KMS-11 (cell line): ENCODE data around the gene IMMT.

Experiments used
- H2AFZ ChIP-seq: fragments of 200-600 bp; sonication (generic); 2 replicates; pipeline ENCODE4 v1.6.1; 2016; ENCODE audit warnings: antibody characterized with exemption, mixed run types, low read depth
- H3K27ac ChIP-seq: fragments of 200-600 bp; sonication (generic); 2 replicates; pipeline ENCODE4 v1.6.1; 2016; ENCODE audit warnings: mild to moderate bottlenecking, mixed run types
- H3K27me3 ChIP-seq: fragments of 200-600 bp; sonication (generic); 2 replicates; pipeline ENCODE4 v1.6.1; 2017; ENCODE audit warnings: mild to moderate bottlenecking, low read depth, mixed run types, moderate library complexity; ENCODE audit not compliant: insufficient read depth
- H3K36me3 ChIP-seq: fragments of 200-600 bp; sonication (generic); 2 replicates; pipeline ENCODE4 v1.6.1; 2017; ENCODE audit warnings: mild to moderate bottlenecking, mixed run types; ENCODE audit not compliant: insufficient read depth
- H3K4me1 ChIP-seq: fragments of 200-600 bp; sonication (generic); 2 replicates; pipeline ENCODE4 v1.6.1; 2016; ENCODE audit warnings: mild to moderate bottlenecking, low read depth, mixed run types; ENCODE audit not compliant: poor library complexity, severe bottlenecking
- H3K4me2 ChIP-seq: fragments of 200-600 bp; sonication (generic); 2 replicates; pipeline ENCODE4 v1.7.0; 2016; ENCODE audit warnings: mild to moderate bottlenecking, mixed run types
- H3K4me3 ChIP-seq: fragments of 200-600 bp; sonication (generic); IDR thresholded peaks from 2 replicates; pipeline ENCODE4 v1.6.1; 2017; ENCODE audit warnings: low read depth, low read length, mixed read lengths; ENCODE audit not compliant: insufficient read depth
- H3K79me2 ChIP-seq: fragments of 200-600 bp; sonication (generic); 2 replicates; pipeline ENCODE4 v1.6.1; 2016; ENCODE audit warnings: low read depth, mixed run types; ENCODE audit not compliant: insufficient read depth
- H3K9ac ChIP-seq: fragments of 200-600 bp; sonication (generic); 2 replicates; pipeline ENCODE4 v1.6.1; 2016; ENCODE audit warnings: mild to moderate bottlenecking, mixed run types
- H4K20me1 ChIP-seq: fragments of 200-600 bp; sonication (generic); 2 replicates; pipeline ENCODE4 v1.6.1; 2016; ENCODE audit warnings: mild to moderate bottlenecking, mixed run types; ENCODE audit not compliant: insufficient read depth
- CTCF ChIP-seq: fragments of 200-600 bp; sonication (generic); conservative IDR thresholded peaks from 2 replicates; pipeline ENCODE4 v1.6.1; 2017; ENCODE audit warnings: low read depth, mild to moderate bottlenecking, antibody characterized with exemption, low read length, moderate library complexity, mixed read lengths

IMMT gene

GRCh38 chr2:86241611-86242010 is 46.3 kb upstream of the IMMT start:
- Histone ChIP-seq H2AFZ (no peak overlapping the region), H3K4me1 (peaks cover 16% of the 10 kb centered on the region), H3K4me3 (no peak overlapping the region), H3K9ac (no peak overlapping the region), H3K27ac (no peak overlapping the region), H3K36me3 (no peaks in the 10 kb centered on the region), H4K20me1 (no peaks in the 10 kb centered on the region), H3K27me3 (no peaks in the 10 kb centered on the region), H3K79me2 (no peaks in the 10 kb centered on the region), H3K4me2 (no peak overlapping the region)
- TF ChIP-seq CTCF, result no peak

- Histone ChIP-seq H3K4me3 (no peak overlapping the region), H3K27ac (no peak overlapping the region), H3K36me3 (no peaks in the 10 kb centered on the region), H3K4me2 (no peak overlapping the region), H2AFZ (no peak overlapping the region), H4K20me1 (no peaks in the 10 kb centered on the region), H3K9ac (no peak overlapping the region), H3K79me2 (no peaks in the 10 kb centered on the region), H3K27me3 (no peaks in the 10 kb centered on the region), H3K4me1 (peaks cover 16% of the 10 kb centered on the region)
- no peak for TF ChIP-seq CTCF
Measured at GRCh38 chr2:86240251-86240650, 45.0 kb upstream of the IMMT start.

GRCh38 chr2:86239745-86240144 is 44.5 kb upstream of the IMMT start:
- H2AFZ ChIP-seq, result no peak overlapping the region
- no peak overlapping the region for H3K9ac ChIP-seq
- no peak overlapping the region for H3K4me2 ChIP-seq
- H3K4me3 ChIP-seq, result no peak overlapping the region
- peaks cover 16% of the 10 kb centered on the region for H3K4me1 ChIP-seq
- no peak overlapping the region for H3K27ac ChIP-seq
- no peaks in the 10 kb centered on the region for H3K27me3 ChIP-seq
- H3K79me2 ChIP-seq, result no peaks in the 10 kb centered on the region
- TF ChIP-seq CTCF, result no peak
- H4K20me1 ChIP-seq, result no peaks in the 10 kb centered on the region
- H3K36me3 ChIP-seq, result no peaks in the 10 kb centered on the region

GRCh38 chr2:86239326-86239725 is 44.1 kb upstream of the IMMT start:
- TF ChIP-seq CTCF, result no peak

GRCh38 chr2:86238354-86238753 is 43.1 kb upstream of the IMMT start:
- Histone ChIP-seq H3K27ac (no peak overlapping the region), H3K4me3 (no peak overlapping the region), H3K27me3 (no peaks in the 10 kb centered on the region), H3K9ac (no peak overlapping the region), H3K4me2 (no peak overlapping the region), H3K79me2 (no peaks in the 10 kb centered on the region), H3K36me3 (no peaks in the 10 kb centered on the region), H3K4me1 (peaks cover 16% of the 10 kb centered on the region), H4K20me1 (no peaks in the 10 kb centered on the region), H2AFZ (no peak overlapping the region)
- no peak for TF ChIP-seq CTCF

More at GRCh38 chr2:86239326-86239725, 44.1 kb upstream of the IMMT start:
- Histone ChIP-seq H4K20me1 (no peaks in the 10 kb centered on the region), H3K4me2 (no peak overlapping the region), H3K4me1 (peaks cover 16% of the 10 kb centered on the region), H3K27ac (no peak overlapping the region), H3K36me3 (no peaks in the 10 kb centered on the region), H3K4me3 (no peak overlapping the region), H2AFZ (no peak overlapping the region), H3K9ac (no peak overlapping the region), H3K79me2 (no peaks in the 10 kb centered on the region), H3K27me3 (no peaks in the 10 kb centered on the region)
